ENCODE results near the gene ZNF215.

DNA sequence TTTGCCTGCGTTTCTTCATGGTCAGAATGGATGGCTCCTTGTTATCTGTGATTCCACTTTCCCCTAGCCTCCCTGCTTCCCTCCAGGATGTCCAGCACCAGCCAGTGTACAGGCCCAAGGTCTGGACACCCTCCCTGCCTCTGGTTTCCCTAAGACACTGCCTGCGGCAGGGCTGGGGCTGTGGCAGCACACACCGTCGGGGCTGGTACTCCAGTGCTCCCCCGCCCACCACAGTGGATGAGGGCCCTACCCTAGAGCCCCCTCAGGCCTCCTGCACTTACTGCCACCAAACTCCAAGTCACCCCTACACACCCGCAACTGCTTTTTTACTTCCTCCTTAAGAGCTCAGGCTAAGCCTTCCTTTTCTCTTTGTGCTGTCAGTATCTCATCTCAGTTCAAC is 65.0 kb downstream of the ZNF215 start:
- TF ChIP-seq POLR2A (IDR thresholded peaks at IDR 0.05), result no peak
- TF ChIP-seq, protein P1, sequence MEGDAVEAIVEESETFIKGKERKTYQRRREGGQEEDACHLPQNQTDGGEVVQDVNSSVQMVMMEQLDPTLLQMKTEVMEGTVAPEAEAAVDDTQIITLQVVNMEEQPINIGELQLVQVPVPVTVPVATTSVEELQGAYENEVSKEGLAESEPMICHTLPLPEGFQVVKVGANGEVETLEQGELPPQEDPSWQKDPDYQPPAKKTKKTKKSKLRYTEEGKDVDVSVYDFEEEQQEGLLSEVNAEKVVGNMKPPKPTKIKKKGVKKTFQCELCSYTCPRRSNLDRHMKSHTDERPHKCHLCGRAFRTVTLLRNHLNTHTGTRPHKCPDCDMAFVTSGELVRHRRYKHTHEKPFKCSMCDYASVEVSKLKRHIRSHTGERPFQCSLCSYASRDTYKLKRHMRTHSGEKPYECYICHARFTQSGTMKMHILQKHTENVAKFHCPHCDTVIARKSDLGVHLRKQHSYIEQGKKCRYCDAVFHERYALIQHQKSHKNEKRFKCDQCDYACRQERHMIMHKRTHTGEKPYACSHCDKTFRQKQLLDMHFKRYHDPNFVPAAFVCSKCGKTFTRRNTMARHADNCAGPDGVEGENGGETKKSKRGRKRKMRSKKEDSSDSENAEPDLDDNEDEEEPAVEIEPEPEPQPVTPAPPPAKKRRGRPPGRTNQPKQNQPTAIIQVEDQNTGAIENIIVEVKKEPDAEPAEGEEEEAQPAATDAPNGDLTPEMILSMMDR (IDR thresholded peaks at IDR 0.05 in 4 of 5, conservative IDR thresholded peaks at IDR 0.05 in 1 of 5), result no peak
